GM23338 (cell line): ENCODE results near the gene HMGN1. TPM values are rescaled to one million over a fixed set of nuclear protein-coding genes. Genes with fewer than 3 reads are reported as not detected.

Experiments used
- ATAC-seq: fragments of 200-7000 bp; cut with Tn5 transposase; 3 replicates; pipeline ENCODE4 v1.9.1; 2020
- DNase-seq: peaks from one replicate; pipeline ENCODE4 v3.0.0-alpha.2; 2015; ENCODE audit warnings: low spot score
- H2AFZ ChIP-seq: fragments of 200-600 bp; sonication (generic); 2 replicates; pipeline ENCODE4 v1.8.0; 2016; ENCODE audit warnings: antibody characterized with exemption, mild to moderate bottlenecking, moderate library complexity
- H3F3A ChIP-seq: fragments of 200-600 bp; sonication (generic); replicated peaks from 2 replicates; pipeline ENCODE4 v1.8.0; 2017; ENCODE audit warnings: antibody characterized with exemption, mixed run types, low read depth
- H3K27ac ChIP-seq: fragments of 200-600 bp; sonication (generic); 2 replicates; pipeline ENCODE4 v1.6.1; 2016; ENCODE audit warnings: low read depth
- H3K27me3 ChIP-seq: fragments of 200-600 bp; sonication (generic); 2 replicates; pipeline ENCODE4 v1.8.0; 2016; ENCODE audit warnings: mild to moderate bottlenecking, mixed run types, moderate library complexity; ENCODE audit not compliant: insufficient read depth
- H3K36me3 ChIP-seq: fragments of 200-600 bp; sonication (generic); 2 replicates; pipeline ENCODE4 v1.8.0; 2016; ENCODE audit warnings: mild to moderate bottlenecking; ENCODE audit not compliant: insufficient read depth
- H3K4me1 ChIP-seq: fragments of 200-600 bp; sonication (generic); 2 replicates; pipeline ENCODE4 v1.8.0; 2016; ENCODE audit warnings: mild to moderate bottlenecking, moderate library complexity; ENCODE audit not compliant: insufficient read depth
- H3K4me2 ChIP-seq: fragments of 200-600 bp; sonication (generic); 2 replicates; pipeline ENCODE4 v1.7.1; 2017; ENCODE audit warnings: mixed run types
- H3K4me3 ChIP-seq: fragments of 200-600 bp; sonication (generic); 2 replicates; pipeline ENCODE4 v1.6.1; 2016; ENCODE audit warnings: mixed run types
- H3K79me2 ChIP-seq: fragments of 200-600 bp; sonication (generic); replicated peaks from 2 replicates; pipeline ENCODE4 v1.8.0; 2017; ENCODE audit warnings: mild to moderate bottlenecking; ENCODE audit not compliant: insufficient read depth
- H3K9me2 ChIP-seq: fragments of 200-600 bp; sonication (generic); 2 replicates; pipeline ENCODE4 v1.8.0; 2017; ENCODE audit not compliant: insufficient read depth
- H4K20me1 ChIP-seq: fragments of 200-600 bp; sonication (generic); replicated peaks from 2 replicates; pipeline ENCODE4 v1.8.0; 2017; ENCODE audit warnings: mild to moderate bottlenecking; ENCODE audit not compliant: insufficient read depth
- H3K27ac Mint-ChIP-seq: 2 replicates; pipeline ENCODE4 v1.8.0; 2020; ENCODE audit warnings: inconsistent platforms, mild to moderate bottlenecking, moderate library complexity, mixed read lengths
- H3K27me3 Mint-ChIP-seq: 3 replicates; pipeline ENCODE4 v1.8.0; 2022; ENCODE audit warnings: low read depth, mild to moderate bottlenecking, moderate library complexity, mixed read lengths, inconsistent platforms; ENCODE audit not compliant: insufficient read depth, poor library complexity
- H3K36me3 Mint-ChIP-seq: 3 replicates; pipeline ENCODE4 v1.8.0; 2021; ENCODE audit warnings: low read depth, mild to moderate bottlenecking, inconsistent platforms, moderate library complexity, mixed read lengths
- H3K4me1 Mint-ChIP-seq: 3 replicates; pipeline ENCODE4 v1.8.0; 2020; ENCODE audit warnings: mild to moderate bottlenecking, inconsistent platforms, mixed read lengths
- H3K4me3 Mint-ChIP-seq: 3 replicates; pipeline ENCODE4 v1.8.0; 2021; ENCODE audit warnings: moderate library complexity, mild to moderate bottlenecking, inconsistent platforms, mixed read lengths
- H3K9me3 Mint-ChIP-seq: 3 replicates; pipeline ENCODE4 v1.8.0; 2020; ENCODE audit warnings: moderate library complexity, mild to moderate bottlenecking, inconsistent platforms, mixed read lengths
- CREB1 ChIP-seq: fragments of 250-450 bp; sonication (Bioruptor Pico); IDR thresholded peaks from 2 replicates; pipeline ENCODE4 v1.5.0; 2020; ENCODE audit warnings: low read depth, mild to moderate bottlenecking, moderate library complexity
- EZH2 ChIP-seq: fragments of 200-600 bp; sonication (generic); IDR thresholded peaks from one replicate; pipeline ENCODE4 v1.8.0; 2017; ENCODE audit warnings: antibody characterized with exemption, mild to moderate bottlenecking, low read depth; ENCODE audit not compliant: unreplicated experiment
- EZH2phosphoT487 ChIP-seq: fragments of 200-600 bp; sonication (generic); IDR thresholded peaks from one replicate; pipeline ENCODE4 v1.8.1; 2018; ENCODE audit warnings: antibody characterized with exemption; ENCODE audit not compliant: unreplicated experiment
- JUNB ChIP-seq: IDR thresholded peaks from one replicate; pipeline ENCODE4 v1.6.1; 2016; ENCODE audit warnings: antibody characterized with exemption; ENCODE audit not compliant: unreplicated experiment
- NANOG ChIP-seq: IDR thresholded peaks from 2 replicates; pipeline ENCODE4 v1.6.1; 2016; ENCODE audit warnings: antibody characterized with exemption, borderline replicate concordance
- POLR2AphosphoS5 ChIP-seq: IDR thresholded peaks from 2 replicates; pipeline ENCODE4 v1.6.1; 2016; ENCODE audit warnings: antibody characterized with exemption, low read depth
- STAT1 ChIP-seq: IDR thresholded peaks from one replicate; pipeline ENCODE4 v1.6.1; 2016; ENCODE audit warnings: antibody characterized with exemption; ENCODE audit not compliant: unreplicated experiment
- ZNF114 ChIP-seq: fragments of 250-450 bp; sonication (Bioruptor Pico); IDR thresholded peaks from 2 replicates; pipeline ENCODE4 v1.5.0; 2020; ENCODE audit warnings: mild to moderate bottlenecking, moderate library complexity
- ZNF331 ChIP-seq: fragments of 250-450 bp; sonication (Bioruptor Pico); IDR thresholded peaks from 2 replicates; pipeline ENCODE4 v1.5.0; 2020; ENCODE audit warnings: low read depth, mild to moderate bottlenecking, moderate library complexity
- polyA plus RNA-seq: library from polyadenylated mRNA; unstranded; fragments of >200 nt; fragmentation: Nextera tagmentation; extraction: Ambion mirVana; gene quantifications from 2 replicates; pipeline ENCODE4 v1.2.1, GENCODE V29; 2016
- total RNA-seq: library from RNA; depleted of rRNA; stranded (reverse); fragments of >200 nt; shearing (Covaris generic); gene quantifications from 2 replicates; pipeline ENCODE4 v1.2.3, GENCODE V29; 2014
- TF ChIP-seq, protein P1 (sequence below): IDR thresholded peaks from 2 replicates; pipeline ENCODE4 v1.6.1; 2016; ENCODE audit warnings: antibody characterized with exemption
- TF ChIP-seq, protein P2 (sequence below): fragments of 250-450 bp; sonication (Bioruptor Pico); IDR thresholded peaks from 2 replicates; pipeline ENCODE4 v1.5.0; 2020; ENCODE audit warnings: mild to moderate bottlenecking, moderate library complexity
- TF ChIP-seq, protein P3 (sequence below), 2 experiments: fragments of 200-600 bp in 1 of 2; sonication (generic) in 1 of 2; conservative IDR thresholded peaks; 2 replicates each; pipeline versions ENCODE4 v1.5.1 to v1.6.1; 2016 to 2017; ENCODE audit warnings: antibody characterized with exemption in 2 of 2, low read depth in 2 of 2, mild to moderate bottlenecking in 2 of 2, moderate library complexity in 1 of 2
- TF ChIP-seq, protein P4 (sequence below): IDR thresholded peaks from one replicate; pipeline ENCODE4 v1.6.1; 2018; ENCODE audit warnings: antibody characterized with exemption; ENCODE audit not compliant: unreplicated experiment

The HMGN1 gene
- total and polyA plus RNA-seq, 2 experiments from 2014 or later, result 403 to 889 TPM

DNA sequence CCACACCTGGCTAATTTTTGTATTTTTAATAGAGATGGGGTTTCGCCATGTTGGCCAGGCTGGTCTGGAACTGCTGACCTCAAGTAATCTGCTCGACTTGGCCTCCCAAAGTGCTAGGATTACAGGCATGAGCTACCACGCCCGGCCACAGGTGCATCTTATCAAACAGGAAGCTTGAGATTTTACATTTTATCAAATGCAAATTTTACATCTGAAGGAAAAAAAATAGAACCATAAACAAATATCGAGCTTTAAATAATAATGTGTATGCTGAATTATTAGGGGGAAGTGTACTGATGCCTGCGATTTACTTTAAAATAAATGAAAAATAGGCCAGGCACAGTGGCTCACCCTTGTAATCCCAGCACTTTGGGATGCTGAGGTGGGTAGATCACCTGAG is 18.9 kb downstream of the HMGN1 start:
- Histone ChIP-seq H3K27ac (no peak overlapping the region), H3K9me2 (no peaks in the 10 kb centered on the region), H4K20me1 (no peaks in the 10 kb centered on the region; the same call in 1 of the 2 replicates), H3K4me3 (no peak overlapping the region), H3K79me2 (no peaks in the 10 kb centered on the region), H3K27me3 (no peaks in the 10 kb centered on the region), H3K4me2 (no peak overlapping the region), H3K4me1 (peaks cover 6% of the 10 kb centered on the region), H2AFZ (no peak overlapping the region), H3F3A (no peaks in the 10 kb centered on the region), H3K36me3 (no peaks in the 10 kb centered on the region)
- TF ChIP-seq, protein P1, sequence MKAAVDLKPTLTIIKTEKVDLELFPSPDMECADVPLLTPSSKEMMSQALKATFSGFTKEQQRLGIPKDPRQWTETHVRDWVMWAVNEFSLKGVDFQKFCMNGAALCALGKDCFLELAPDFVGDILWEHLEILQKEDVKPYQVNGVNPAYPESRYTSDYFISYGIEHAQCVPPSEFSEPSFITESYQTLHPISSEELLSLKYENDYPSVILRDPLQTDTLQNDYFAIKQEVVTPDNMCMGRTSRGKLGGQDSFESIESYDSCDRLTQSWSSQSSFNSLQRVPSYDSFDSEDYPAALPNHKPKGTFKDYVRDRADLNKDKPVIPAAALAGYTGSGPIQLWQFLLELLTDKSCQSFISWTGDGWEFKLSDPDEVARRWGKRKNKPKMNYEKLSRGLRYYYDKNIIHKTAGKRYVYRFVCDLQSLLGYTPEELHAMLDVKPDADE, result no peak
- TF ChIP-seq, protein P2, sequence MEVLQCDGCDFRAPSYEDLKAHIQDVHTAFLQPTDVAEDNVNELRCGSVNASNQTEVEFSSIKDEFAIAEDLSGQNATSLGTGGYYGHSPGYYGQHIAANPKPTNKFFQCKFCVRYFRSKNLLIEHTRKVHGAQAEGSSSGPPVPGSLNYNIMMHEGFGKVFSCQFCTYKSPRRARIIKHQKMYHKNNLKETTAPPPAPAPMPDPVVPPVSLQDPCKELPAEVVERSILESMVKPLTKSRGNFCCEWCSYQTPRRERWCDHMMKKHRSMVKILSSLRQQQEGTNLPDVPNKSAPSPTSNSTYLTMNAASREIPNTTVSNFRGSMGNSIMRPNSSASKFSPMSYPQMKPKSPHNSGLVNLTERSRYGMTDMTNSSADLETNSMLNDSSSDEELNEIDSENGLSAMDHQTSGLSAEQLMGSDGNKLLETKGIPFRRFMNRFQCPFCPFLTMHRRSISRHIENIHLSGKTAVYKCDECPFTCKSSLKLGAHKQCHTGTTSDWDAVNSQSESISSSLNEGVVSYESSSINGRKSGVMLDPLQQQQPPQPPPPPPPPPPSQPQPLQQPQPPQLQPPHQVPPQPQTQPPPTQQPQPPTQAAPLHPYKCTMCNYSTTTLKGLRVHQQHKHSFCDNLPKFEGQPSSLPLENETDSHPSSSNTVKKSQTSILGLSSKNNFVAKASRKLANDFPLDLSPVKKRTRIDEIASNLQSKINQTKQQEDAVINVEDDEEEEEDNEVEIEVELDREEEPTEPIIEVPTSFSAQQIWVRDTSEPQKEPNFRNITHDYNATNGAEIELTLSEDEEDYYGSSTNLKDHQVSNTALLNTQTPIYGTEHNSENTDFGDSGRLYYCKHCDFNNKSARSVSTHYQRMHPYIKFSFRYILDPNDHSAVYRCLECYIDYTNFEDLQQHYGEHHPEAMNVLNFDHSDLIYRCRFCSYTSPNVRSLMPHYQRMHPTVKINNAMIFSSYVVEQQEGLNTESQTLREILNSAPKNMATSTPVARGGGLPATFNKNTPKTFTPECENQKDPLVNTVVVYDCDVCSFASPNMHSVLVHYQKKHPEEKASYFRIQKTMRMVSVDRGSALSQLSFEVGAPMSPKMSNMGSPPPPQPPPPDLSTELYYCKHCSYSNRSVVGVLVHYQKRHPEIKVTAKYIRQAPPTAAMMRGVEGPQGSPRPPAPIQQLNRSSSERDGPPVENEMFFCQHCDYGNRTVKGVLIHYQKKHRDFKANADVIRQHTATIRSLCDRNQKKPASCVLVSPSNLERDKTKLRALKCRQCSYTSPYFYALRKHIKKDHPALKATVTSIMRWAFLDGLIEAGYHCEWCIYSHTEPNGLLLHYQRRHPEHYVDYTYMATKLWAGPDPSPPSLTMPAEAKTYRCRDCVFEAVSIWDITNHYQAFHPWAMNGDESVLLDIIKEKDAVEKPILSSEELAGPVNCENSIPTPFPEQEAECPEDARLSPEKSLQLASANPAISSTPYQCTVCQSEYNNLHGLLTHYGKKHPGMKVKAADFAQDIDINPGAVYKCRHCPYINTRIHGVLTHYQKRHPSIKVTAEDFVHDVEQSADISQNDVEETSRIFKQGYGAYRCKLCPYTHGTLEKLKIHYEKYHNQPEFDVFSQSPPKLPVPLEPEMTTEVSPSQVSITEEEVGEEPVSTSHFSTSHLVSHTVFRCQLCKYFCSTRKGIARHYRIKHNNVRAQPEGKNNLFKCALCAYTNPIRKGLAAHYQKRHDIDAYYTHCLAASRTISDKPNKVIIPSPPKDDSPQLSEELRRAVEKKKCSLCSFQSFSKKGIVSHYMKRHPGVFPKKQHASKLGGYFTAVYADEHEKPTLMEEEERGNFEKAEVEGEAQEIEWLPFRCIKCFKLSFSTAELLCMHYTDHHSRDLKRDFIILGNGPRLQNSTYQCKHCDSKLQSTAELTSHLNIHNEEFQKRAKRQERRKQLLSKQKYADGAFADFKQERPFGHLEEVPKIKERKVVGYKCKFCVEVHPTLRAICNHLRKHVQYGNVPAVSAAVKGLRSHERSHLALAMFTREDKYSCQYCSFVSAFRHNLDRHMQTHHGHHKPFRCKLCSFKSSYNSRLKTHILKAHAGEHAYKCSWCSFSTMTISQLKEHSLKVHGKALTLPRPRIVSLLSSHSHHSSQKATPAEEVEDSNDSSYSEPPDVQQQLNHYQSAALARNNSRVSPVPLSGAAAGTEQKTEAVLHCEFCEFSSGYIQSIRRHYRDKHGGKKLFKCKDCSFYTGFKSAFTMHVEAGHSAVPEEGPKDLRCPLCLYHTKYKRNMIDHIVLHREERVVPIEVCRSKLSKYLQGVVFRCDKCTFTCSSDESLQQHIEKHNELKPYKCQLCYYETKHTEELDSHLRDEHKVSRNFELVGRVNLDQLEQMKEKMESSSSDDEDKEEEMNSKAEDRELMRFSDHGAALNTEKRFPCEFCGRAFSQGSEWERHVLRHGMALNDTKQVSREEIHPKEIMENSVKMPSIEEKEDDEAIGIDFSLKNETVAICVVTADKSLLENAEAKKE (CRISPR knock-in tag), result no peak
- TF ChIP-seq NANOG, result no peak
- TF ChIP-seq CREB1 (CRISPR knock-in tag), result no peak
- TF ChIP-seq ZNF114, result no peak
- TF ChIP-seq, protein P3, sequence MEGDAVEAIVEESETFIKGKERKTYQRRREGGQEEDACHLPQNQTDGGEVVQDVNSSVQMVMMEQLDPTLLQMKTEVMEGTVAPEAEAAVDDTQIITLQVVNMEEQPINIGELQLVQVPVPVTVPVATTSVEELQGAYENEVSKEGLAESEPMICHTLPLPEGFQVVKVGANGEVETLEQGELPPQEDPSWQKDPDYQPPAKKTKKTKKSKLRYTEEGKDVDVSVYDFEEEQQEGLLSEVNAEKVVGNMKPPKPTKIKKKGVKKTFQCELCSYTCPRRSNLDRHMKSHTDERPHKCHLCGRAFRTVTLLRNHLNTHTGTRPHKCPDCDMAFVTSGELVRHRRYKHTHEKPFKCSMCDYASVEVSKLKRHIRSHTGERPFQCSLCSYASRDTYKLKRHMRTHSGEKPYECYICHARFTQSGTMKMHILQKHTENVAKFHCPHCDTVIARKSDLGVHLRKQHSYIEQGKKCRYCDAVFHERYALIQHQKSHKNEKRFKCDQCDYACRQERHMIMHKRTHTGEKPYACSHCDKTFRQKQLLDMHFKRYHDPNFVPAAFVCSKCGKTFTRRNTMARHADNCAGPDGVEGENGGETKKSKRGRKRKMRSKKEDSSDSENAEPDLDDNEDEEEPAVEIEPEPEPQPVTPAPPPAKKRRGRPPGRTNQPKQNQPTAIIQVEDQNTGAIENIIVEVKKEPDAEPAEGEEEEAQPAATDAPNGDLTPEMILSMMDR (conservative IDR thresholded peaks at IDR 0.05; ENCODE audit: low read depth in 2 of 2), result no peak
- TF ChIP-seq EZH2phosphoT487, result no peak
- TF ChIP-seq EZH2, result no peak
- TF ChIP-seq, protein P4, sequence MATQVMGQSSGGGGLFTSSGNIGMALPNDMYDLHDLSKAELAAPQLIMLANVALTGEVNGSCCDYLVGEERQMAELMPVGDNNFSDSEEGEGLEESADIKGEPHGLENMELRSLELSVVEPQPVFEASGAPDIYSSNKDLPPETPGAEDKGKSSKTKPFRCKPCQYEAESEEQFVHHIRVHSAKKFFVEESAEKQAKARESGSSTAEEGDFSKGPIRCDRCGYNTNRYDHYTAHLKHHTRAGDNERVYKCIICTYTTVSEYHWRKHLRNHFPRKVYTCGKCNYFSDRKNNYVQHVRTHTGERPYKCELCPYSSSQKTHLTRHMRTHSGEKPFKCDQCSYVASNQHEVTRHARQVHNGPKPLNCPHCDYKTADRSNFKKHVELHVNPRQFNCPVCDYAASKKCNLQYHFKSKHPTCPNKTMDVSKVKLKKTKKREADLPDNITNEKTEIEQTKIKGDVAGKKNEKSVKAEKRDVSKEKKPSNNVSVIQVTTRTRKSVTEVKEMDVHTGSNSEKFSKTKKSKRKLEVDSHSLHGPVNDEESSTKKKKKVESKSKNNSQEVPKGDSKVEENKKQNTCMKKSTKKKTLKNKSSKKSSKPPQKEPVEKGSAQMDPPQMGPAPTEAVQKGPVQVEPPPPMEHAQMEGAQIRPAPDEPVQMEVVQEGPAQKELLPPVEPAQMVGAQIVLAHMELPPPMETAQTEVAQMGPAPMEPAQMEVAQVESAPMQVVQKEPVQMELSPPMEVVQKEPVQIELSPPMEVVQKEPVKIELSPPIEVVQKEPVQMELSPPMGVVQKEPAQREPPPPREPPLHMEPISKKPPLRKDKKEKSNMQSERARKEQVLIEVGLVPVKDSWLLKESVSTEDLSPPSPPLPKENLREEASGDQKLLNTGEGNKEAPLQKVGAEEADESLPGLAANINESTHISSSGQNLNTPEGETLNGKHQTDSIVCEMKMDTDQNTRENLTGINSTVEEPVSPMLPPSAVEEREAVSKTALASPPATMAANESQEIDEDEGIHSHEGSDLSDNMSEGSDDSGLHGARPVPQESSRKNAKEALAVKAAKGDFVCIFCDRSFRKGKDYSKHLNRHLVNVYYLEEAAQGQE, result no peak
- no peak for TF ChIP-seq STAT1
- no peak for TF ChIP-seq POLR2AphosphoS5
- TF ChIP-seq ZNF331 (CRISPR knock-in tag), result no peak
- no peak for TF ChIP-seq JUNB
- H3K27me3 Mint-ChIP-seq, result peaks cover 7% of the 10 kb centered on the region
- peaks cover 15% of the 10 kb centered on the region for H3K4me1 Mint-ChIP-seq
- peaks cover 5% of the 10 kb centered on the region; the same call in 1 of the 3 replicates for H3K36me3 Mint-ChIP-seq
- H3K4me3 Mint-ChIP-seq, result no peak overlapping the region
- H3K9me3 Mint-ChIP-seq, result peaks cover 2% of the 10 kb centered on the region; the same call in 1 of the 3 replicates
- H3K27ac Mint-ChIP-seq, result no peak overlapping the region
- DNase-seq (no peak), ATAC-seq (no peak)
